ENCODE results near the gene ZNF254.

Gene ZNF254

GRCh38 chr19:24060687-24061356 lies 26.2 kb upstream of the ZNF254 start:
- no peak overlapping the region for H3K4me3 ChIP-seq (ENCODE audit: low read depth, low read length)
- DNase-seq (ENCODE audit: low read depth) = no peak
- TF ChIP-seq, protein P1, sequence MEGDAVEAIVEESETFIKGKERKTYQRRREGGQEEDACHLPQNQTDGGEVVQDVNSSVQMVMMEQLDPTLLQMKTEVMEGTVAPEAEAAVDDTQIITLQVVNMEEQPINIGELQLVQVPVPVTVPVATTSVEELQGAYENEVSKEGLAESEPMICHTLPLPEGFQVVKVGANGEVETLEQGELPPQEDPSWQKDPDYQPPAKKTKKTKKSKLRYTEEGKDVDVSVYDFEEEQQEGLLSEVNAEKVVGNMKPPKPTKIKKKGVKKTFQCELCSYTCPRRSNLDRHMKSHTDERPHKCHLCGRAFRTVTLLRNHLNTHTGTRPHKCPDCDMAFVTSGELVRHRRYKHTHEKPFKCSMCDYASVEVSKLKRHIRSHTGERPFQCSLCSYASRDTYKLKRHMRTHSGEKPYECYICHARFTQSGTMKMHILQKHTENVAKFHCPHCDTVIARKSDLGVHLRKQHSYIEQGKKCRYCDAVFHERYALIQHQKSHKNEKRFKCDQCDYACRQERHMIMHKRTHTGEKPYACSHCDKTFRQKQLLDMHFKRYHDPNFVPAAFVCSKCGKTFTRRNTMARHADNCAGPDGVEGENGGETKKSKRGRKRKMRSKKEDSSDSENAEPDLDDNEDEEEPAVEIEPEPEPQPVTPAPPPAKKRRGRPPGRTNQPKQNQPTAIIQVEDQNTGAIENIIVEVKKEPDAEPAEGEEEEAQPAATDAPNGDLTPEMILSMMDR (IDR thresholded peaks at IDR 0.05; ENCODE audit: low read depth, low read length, missing control alignments) = no peak

DNA sequence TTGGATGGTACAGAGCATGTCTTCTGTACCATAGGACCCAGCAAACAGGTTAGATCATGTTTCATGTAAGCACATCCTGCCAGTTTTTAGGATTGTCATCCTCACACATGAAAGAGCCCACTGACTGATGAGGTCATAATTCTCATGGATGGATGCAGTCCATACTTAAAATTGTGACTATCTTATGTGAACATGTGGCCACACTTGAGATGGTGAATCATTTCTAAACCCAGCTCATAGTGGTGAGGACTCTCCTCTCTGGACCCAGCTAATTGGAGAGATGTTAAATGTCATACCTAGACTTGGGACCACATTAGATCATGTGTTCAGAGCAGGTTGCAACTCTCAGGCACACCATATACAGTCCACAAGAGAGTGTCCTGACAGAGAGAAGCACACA lies 24.8 kb upstream of the ZNF254 start:
- DNase-seq (ENCODE audit: low read depth) = no peak
- no peak overlapping the region for H3K4me3 ChIP-seq (ENCODE audit: low read depth, low read length)
- TF ChIP-seq, protein P1 (IDR thresholded peaks at IDR 0.05; ENCODE audit: low read depth, low read length, missing control alignments) = no peak

DNA sequence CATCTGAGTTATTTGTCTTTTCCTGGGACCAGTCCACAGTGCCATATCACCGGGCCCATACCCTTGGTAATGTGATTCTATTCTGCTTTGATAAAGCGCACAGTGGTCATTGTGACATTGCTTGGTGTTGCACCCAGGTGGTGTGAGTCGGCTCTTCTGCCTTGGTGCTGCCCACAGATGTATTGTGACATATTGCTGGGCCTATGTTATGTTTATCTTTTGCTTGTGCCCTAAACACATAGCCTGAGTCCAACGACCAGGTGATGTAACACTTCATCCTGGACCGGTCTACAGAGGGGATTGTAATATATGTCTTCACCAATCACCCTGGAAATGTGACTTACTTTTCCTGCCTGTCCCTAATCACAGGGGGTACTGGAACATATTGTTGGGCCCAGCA lies 23.7 kb upstream of the ZNF254 start:
- H3K4me3 ChIP-seq (ENCODE audit: low read depth, low read length) = no peak overlapping the region
- no peak for DNase-seq (ENCODE audit: low read depth)
- TF ChIP-seq, protein P1 (IDR thresholded peaks at IDR 0.05; ENCODE audit: low read depth, low read length, missing control alignments) = no peak

DNA sequence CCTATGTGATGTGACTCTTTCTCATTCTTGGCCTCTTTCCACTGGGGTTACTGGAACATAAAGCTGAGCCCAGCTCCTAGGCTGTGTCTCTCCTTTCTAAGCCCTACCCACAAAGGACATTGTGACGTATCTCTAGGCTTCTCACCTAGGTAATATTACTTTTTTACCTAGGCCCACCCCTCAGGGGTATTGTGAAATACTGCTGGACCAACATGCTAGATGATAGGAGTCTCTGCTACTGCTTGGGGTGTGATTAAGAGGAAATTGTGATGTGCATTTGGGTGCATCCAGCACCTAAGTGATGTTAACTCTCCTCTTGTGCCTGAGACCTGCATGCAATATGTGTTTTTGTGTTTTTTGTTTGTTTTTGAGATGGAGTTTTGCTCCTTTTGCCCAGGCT lies 22.8 kb upstream of the ZNF254 start:
- no peak for DNase-seq (ENCODE audit: low read depth)
- TF ChIP-seq, protein P1 (IDR thresholded peaks at IDR 0.05; ENCODE audit: low read depth, low read length, missing control alignments) = no peak
- no peak overlapping the region for H3K4me3 ChIP-seq (ENCODE audit: low read depth, low read length)

GRCh38 chr19:24065243-24065642 lies 21.7 kb upstream of the ZNF254 start:
- TF ChIP-seq, protein P1 (IDR thresholded peaks at IDR 0.05; ENCODE audit: low read depth, low read length, missing control alignments) = no peak
- no peak overlapping the region for H3K4me3 ChIP-seq (ENCODE audit: low read depth, low read length)
- DNase-seq (ENCODE audit: low read depth) = no peak

- H3K4me3 ChIP-seq (ENCODE audit: low read depth, low read length) = no peak overlapping the region
- TF ChIP-seq, protein P1 (IDR thresholded peaks at IDR 0.05; ENCODE audit: low read depth, low read length, missing control alignments) = no peak
- no peak for DNase-seq (ENCODE audit: low read depth)
These were observed 21.0 kb upstream of the ZNF254 start for GRCh38 chr19:24065865-24066604.

Data from GM12864 (cell line).